Osteoblast (primary cell): ENCODE results near the gene ORM2. TPM values are rescaled to one million over a fixed set of nuclear protein-coding genes. Genes with fewer than 3 reads are reported as not detected.

Experiments
- DNase-seq: peaks from one replicate; pipeline ENCODE4 v3.0.0; 2011; ENCODE audit warnings: low spot score, mixed read lengths; ENCODE audit not compliant: insufficient read length; ENCODE audit errors: missing footprints
- H2AFZ ChIP-seq: 2 replicates; pipeline ENCODE4 v1.6.0; 2011; ENCODE audit warnings: mild to moderate bottlenecking, low read length
- H3K27ac ChIP-seq: 2 replicates; pipeline ENCODE4 v1.5.1; 2011; ENCODE audit warnings: mild to moderate bottlenecking, low read depth, low read length, moderate library complexity
- H3K27me3 ChIP-seq: 2 replicates; pipeline ENCODE4 v1.6.0; 2012; ENCODE audit warnings: mild to moderate bottlenecking, control low read depth, inconsistent platforms, low read length, moderate library complexity; ENCODE audit not compliant: insufficient read depth
- H3K36me3 ChIP-seq: 2 replicates; pipeline ENCODE4 v1.5.1; 2011; ENCODE audit warnings: mild to moderate bottlenecking, low read length, control low read depth, moderate library complexity; ENCODE audit not compliant: insufficient read depth
- H3K4me1 ChIP-seq: 2 replicates; pipeline ENCODE4 v1.5.1; 2011; ENCODE audit warnings: mild to moderate bottlenecking, low read length, control low read depth, moderate library complexity; ENCODE audit not compliant: insufficient read depth
- H3K4me2 ChIP-seq: 2 replicates; pipeline ENCODE4 v1.6.0; 2011; ENCODE audit warnings: mild to moderate bottlenecking, low read length; ENCODE audit not compliant: insufficient read depth
- H3K4me3 ChIP-seq: fragments of 200-600 bp; sonication (generic); 3 replicates; pipeline ENCODE4 v1.5.1; 2012; ENCODE audit warnings: mild to moderate bottlenecking, low read length, inconsistent platforms; ENCODE audit not compliant: insufficient read depth
- H3K79me2 ChIP-seq: 2 replicates; pipeline ENCODE4 v1.6.0; 2012; ENCODE audit warnings: mild to moderate bottlenecking, low read length, control low read depth, inconsistent platforms; ENCODE audit not compliant: insufficient read depth
- H3K9me3 ChIP-seq: 2 replicates; pipeline ENCODE4 v1.5.1; 2011; ENCODE audit warnings: low read depth, low read length, control low read depth
- H4K20me1 ChIP-seq: 2 replicates; pipeline ENCODE4 v1.6.0; 2012; ENCODE audit warnings: mild to moderate bottlenecking, low read length, control low read depth; ENCODE audit not compliant: insufficient read depth
- CTCF ChIP-seq: IDR thresholded peaks from 2 replicates; pipeline ENCODE4 v1.5.1; 2011; ENCODE audit warnings: mild to moderate bottlenecking, low read depth, low read length, moderate library complexity; ENCODE audit errors: extremely low read depth
- total RNA-seq: library from RNA; depleted of rRNA; stranded (reverse); fragments of >200 nt; gene quantifications from 2 replicates; pipeline ENCODE4 v1.2.3, GENCODE V29; 2012

Gene ORM2
- total RNA-seq, 1 donor = not detected

GRCh38 chr9:114361542-114361941 is 31.9 kb downstream of the ORM2 start:
- DNase-seq = no peak
- H3K4me2 ChIP-seq = no peak overlapping the region
- no peak for TF ChIP-seq CTCF
- H3K36me3 ChIP-seq = peaks cover 50% of the 10 kb centered on the region
- H3K79me2 ChIP-seq = no peaks in the 10 kb centered on the region
- no peaks in the 10 kb centered on the region for H3K9me3 ChIP-seq
- no peak overlapping the region for H3K27ac ChIP-seq
- H3K27me3 ChIP-seq = no peaks in the 10 kb centered on the region
- no peak overlapping the region for H3K4me3 ChIP-seq
- no peak overlapping the region for H2AFZ ChIP-seq
- H4K20me1 ChIP-seq = no peaks in the 10 kb centered on the region
- peaks cover 26% of the 10 kb centered on the region for H3K4me1 ChIP-seq

- Histone ChIP-seq H4K20me1 (no peaks in the 10 kb centered on the region), H2AFZ (no peak overlapping the region), H3K27me3 (no peaks in the 10 kb centered on the region), H3K4me2 (no peak overlapping the region), H3K36me3 (peaks cover 48% of the 10 kb centered on the region), H3K9me3 (no peaks in the 10 kb centered on the region), H3K4me3 (no peak overlapping the region), H3K27ac (no peak overlapping the region), H3K4me1 (peaks cover 30% of the 10 kb centered on the region), H3K79me2 (no peaks in the 10 kb centered on the region)
- no peak for DNase-seq
- TF ChIP-seq CTCF = no peak
These were observed 32.7 kb downstream of the ORM2 start for GRCh38 chr9:114362394-114362793.

GRCh38 chr9:114363424-114363823 is 33.8 kb downstream of the ORM2 start:
- H3K27ac ChIP-seq = peak overlapping the region; percentile 47

More at GRCh38 chr9:114363424-114363823, 33.8 kb downstream of the ORM2 start:
- Histone ChIP-seq H3K4me2 (peak overlapping the region; percentile 4), H3K36me3 (peaks cover 49% of the 10 kb centered on the region), H3K9me3 (no peaks in the 10 kb centered on the region), H3K4me1 (peaks cover 30% of the 10 kb centered on the region), H3K4me3 (no peak overlapping the region), H4K20me1 (no peaks in the 10 kb centered on the region), H3K27me3 (no peaks in the 10 kb centered on the region), H2AFZ (no peak overlapping the region), H3K79me2 (no peaks in the 10 kb centered on the region)
- no peak for DNase-seq
- no peak for TF ChIP-seq CTCF
